Peyer's patch (tissue), 4 donors: Measurements from ENCODE around the gene ANKS3.

Experiments used
- CTCF ChIP-seq, 6 experiments: fragments of 450-650 bp in 4 of 6; fragments of 200-600 bp in 2 of 6; sonication (generic) in 1 of 6; IDR thresholded peaks; one replicate each; pipeline ENCODE4 v1.5.1; 2017 to 2019; ENCODE audit warnings: antibody characterized with exemption in 6 of 6, mild to moderate bottlenecking in 3 of 6, moderate library complexity in 1 of 6
- POLR2A ChIP-seq, 2 donors: fragments of 450-650 bp; IDR thresholded peaks; one replicate each; pipeline ENCODE4 v1.5.1; 2017; ENCODE audit warnings: antibody characterized with exemption in 2 of 2, mild to moderate bottlenecking in 2 of 2, moderate library complexity in 2 of 2

DNA sequence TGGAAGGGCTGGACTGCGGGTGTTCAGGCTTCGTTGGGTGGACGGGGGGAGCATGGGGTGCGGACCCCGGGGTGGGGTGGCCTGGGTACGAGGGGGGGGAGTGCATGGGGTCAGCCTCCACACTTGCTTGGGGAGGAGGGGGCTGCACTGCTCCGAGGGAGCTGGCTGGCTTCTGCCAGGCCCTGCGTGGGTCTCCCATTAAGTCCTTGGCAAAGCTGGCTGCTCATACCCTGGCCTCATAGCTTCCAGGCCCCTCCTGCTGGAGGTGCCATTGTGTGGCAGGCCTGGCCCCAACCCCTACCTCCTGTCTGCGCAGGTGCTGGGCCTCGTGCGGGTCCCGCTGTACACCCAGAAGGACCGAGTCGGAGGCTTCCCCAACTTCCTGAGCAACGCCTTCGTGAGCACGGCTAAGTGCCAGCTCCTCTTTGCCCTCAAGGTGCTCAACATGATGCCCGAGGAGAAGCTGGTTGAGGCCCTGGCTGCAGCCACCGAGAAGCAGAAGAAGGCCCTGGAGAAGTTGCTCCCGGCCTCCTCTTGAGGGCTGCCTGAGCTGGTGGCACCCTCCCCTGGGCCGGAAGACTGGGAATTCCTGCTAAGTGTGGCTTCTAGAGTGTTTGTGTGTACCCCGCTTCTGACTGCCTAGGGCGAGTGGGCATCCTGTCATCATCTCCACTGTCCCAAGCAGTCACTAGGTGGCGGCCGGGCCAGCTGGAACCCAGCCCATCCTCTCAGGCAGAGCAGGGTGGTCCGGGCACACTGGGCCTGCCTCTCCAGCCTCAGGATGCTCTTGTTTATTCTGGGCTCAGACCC is 39.2 kb downstream of the ANKS3 start:
- TF ChIP-seq CTCF (IDR thresholded peaks at IDR 0.05) (no peak), POLR2A (IDR thresholded peaks at IDR 0.05) (no peak)
